Esophagus (tissue), 2 donors: ENCODE results near the gene ZNF45. TPM values are rescaled to one million over a fixed set of nuclear protein-coding genes. Genes with fewer than 3 reads are reported as not detected.

Source experiments
- H3K27ac ChIP-seq, 2 donors: one replicate each; pipeline ENCODE4 v1.5.1; 2013; ENCODE audit warnings: low read depth in 2 of 2, mild to moderate bottlenecking in 2 of 2, inconsistent platforms in 1 of 2, low read length in 1 of 2, moderate library complexity in 1 of 2
- H3K27me3 ChIP-seq, 2 donors: one replicate each; pipeline ENCODE4 v1.6.1; 2013; ENCODE audit warnings: low read length in 2 of 2, control low read depth in 1 of 2, mild to moderate bottlenecking in 1 of 2; ENCODE audit not compliant: insufficient read depth in 2 of 2, control insufficient read depth in 1 of 2
- H3K36me3 ChIP-seq, 2 donors: one replicate each; pipeline ENCODE4 v1.6.1; 2013; ENCODE audit warnings: low read length in 1 of 2; ENCODE audit not compliant: control insufficient read depth in 2 of 2, insufficient read depth in 2 of 2
- H3K4me1 ChIP-seq, 2 donors: one replicate each; pipeline ENCODE4 v1.6.1; 2013; ENCODE audit warnings: low read length in 1 of 2; ENCODE audit not compliant: control insufficient read depth in 2 of 2, insufficient read depth in 2 of 2
- H3K4me3 ChIP-seq, 2 donors: one replicate each; pipeline ENCODE4 v1.5.1; 2013; ENCODE audit warnings: low read length in 2 of 2, mild to moderate bottlenecking in 2 of 2, low read depth in 1 of 2, moderate library complexity in 1 of 2
- H3K9me3 ChIP-seq, 2 donors: one replicate each; pipeline ENCODE4 v1.6.1; 2013; ENCODE audit warnings: mild to moderate bottlenecking in 2 of 2, low read depth in 1 of 2, low read length in 1 of 2, moderate library complexity in 1 of 2; ENCODE audit not compliant: control insufficient read depth in 2 of 2, insufficient read depth in 1 of 2
- WGBS, 2 donors: extraction: QIAGEN DNeasy Blood & Tissue Kit; methylation state at CpG; one replicate each; pipeline ENCODE4 v1.1.7; 2013; 5-methylcytosine and 5-hydroxymethylcytosine counted together
- polyA plus RNA-seq, 2 donors: library from polyadenylated mRNA; stranded (reverse); fragments of 200-250 nt; gene quantifications; one replicate each; pipeline ENCODE4 v1.2.3, GENCODE V29; 2013
- donor health status: healthy with polysubstance abuse.
- donor health status: Bipolar disorder and iron deficiency.

The ZNF45 gene
- 1 to 10 TPM; 3.0 to 3.2 TPM for polyA plus RNA-seq

DNA sequence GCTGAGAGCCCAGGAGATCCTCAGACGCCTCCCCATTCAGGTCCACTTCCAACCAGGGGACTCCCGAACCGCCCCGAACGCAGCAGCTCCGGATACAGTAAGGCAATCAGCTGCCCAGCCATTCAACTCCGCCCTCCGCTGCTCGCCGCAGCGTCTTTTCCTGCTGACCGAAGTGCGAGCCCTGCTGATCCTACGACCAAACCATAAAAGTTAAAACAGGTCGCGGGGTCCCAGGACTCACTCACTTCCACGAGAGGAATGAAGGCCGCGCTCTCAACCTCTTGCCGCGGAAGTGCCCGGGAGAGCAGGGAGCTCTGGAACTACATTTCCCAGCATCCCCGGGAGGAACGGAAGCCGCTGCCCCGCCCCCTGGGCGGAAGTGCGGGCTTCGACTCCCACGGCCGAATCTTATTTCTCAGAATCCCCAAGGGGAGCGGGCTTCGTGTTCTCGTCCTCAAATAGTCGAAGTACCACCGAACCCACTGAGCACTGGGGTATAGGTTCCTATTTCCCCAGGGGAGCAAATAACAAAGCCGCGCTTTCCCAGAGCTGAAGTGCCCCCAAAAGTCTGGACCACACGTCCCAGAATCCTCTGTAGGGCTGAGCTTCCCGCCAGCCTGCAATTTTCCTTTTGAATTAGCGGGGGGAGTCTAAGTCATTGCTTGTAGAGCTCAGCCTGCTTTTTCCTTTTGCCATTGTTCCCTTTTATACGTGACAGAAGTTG lies at the start of gene ZNF45:
TSS of gene ZNF45 (minus strand) at position 298 of the 724 bp plus-strand sequence. CDS start 13,097 bp downstream, outside the sequence.
- H3K4me1 ChIP-seq: no peaks in the 10 kb centered on the region
- WGBS, 2 donors: 1% methylated on average over 42 of the region's 42 CpGs
- H3K4me3 ChIP-seq: peak within 1 kb of the TSS; percentile 66 to 91
- no peaks in the 10 kb centered on the region for H3K27me3 ChIP-seq
- no peaks in the 10 kb centered on the region for H3K9me3 ChIP-seq
- peak within 1 kb of the TSS; percentile 78 to 96 for H3K27ac ChIP-seq
- H3K36me3 ChIP-seq: peaks cover 3 to 7% of the 10 kb centered on the region in 2 donors

DNA sequence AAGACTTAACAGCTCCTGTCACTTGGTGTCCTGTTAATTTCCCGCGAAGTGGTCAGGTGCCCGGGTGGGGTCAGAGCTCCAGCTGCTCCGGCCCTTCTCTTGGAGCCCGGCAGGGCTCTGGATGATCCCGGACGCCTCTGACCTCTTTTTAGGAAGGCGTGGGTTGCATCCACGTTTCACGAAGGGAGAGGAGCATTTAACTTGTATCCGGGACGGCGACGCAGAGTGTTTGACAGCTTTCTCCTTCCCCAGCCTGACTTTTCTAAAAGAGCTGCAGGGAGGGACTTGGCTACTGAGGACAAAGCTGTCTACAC lies 49.6 kb upstream of the ZNF45 start:
- no peaks in the 10 kb centered on the region for H3K27me3 ChIP-seq
- peaks cover 0 to 2% of the 10 kb centered on the region in 2 donors for H3K9me3 ChIP-seq
- peak overlapping the region in 1 of 2 donors; percentile 85 for H3K27ac ChIP-seq
- peaks cover 0 to 6% of the 10 kb centered on the region in 2 donors for H3K4me1 ChIP-seq
- WGBS, 2 donors: 6 to 8% methylated on average over 14 of the region's 14 CpGs
- peak overlapping the region; percentile 75 to 97 for H3K4me3 ChIP-seq
- peaks cover 0 to 3% of the 10 kb centered on the region in 2 donors for H3K36me3 ChIP-seq

DNA sequence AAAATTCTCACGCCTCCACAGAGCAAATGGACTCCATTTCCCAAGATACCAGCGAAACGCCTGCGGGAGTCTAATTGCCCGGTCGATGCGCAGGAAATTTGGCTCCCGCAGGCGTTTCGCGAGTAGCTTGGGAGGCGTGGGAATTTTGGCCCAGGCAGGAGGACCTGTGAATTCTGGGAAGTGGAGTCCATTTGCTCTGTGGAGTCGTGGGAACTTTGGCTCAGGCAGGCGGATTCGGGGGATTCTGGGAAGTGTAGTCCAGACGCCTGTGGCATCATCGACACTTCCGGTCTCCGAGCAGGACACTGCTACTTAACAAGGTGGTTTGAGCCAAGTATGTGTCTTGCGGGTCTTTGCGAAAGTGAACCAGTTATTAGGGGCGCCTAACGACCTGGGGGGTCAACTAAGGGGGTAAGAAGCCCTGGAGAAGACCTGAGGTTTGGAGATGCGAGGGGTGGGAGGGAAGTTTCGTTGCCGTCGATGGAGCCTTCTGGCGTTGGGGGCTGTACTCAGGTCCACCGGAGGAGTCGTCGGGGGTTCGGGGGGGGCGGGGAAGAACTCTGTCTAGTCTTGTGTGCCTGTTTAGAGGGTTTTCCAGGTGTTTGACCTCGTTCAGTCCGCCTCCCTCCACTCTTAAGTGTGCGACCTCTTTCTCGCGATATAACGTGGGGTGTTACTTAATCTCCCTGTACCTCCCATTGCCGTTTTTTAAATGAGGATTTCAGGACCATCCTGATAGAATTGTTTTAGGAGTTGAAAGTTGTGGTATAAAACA lies 49.0 kb upstream of the ZNF45 start, which contains the start of gene ZNF155:
TSS of gene ZNF155 (plus strand) at position 277 of the 775 bp plus-strand sequence. CDS start 4,356 bp downstream, outside the sequence.
- Histone ChIP-seq H3K4me3 (peak within 1 kb of the TSS; percentile 75 to 97), H3K27ac (peak within 1 kb of the TSS; percentile 61 to 85), H3K36me3 (no peaks in the 10 kb centered on the region), H3K27me3 (no peaks in the 10 kb centered on the region), H3K9me3 (no peaks in the 10 kb centered on the region), H3K4me1 (peaks cover 0 to 6% of the 10 kb centered on the region in 2 donors)
- WGBS, 2 donors: 1% methylated on average over 40 of the region's 40 CpGs

DNA sequence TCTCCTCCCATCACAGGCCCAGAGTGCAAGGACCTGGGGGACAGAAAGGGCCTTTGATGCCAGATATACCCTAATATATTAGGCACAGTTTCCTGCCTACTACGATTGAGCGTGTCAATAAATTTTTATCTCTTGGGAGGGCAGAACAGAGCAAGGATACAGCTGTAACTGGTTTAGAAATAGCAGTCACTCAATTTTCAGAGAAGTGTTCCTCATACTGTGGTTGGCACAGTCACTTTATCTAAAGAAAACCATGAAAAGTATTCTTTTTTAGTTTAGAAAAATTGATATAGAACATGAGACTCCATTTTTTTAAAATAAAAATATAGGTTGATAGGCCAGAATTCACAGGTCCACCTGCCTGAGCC lies 48.4 kb upstream of the ZNF45 start:
- H3K36me3 ChIP-seq: no peaks in the 10 kb centered on the region
- peaks cover 0 to 6% of the 10 kb centered on the region in 2 donors for H3K4me1 ChIP-seq
- H3K27ac ChIP-seq: peak overlapping the region in 1 of 2 donors; percentile 42
- H3K27me3 ChIP-seq: no peaks in the 10 kb centered on the region
- 74 to 79% methylated on average over 2 of the region's 2 CpGs for WGBS, 2 donors
- H3K9me3 ChIP-seq: no peaks in the 10 kb centered on the region
- peak overlapping the region in 1 of 2 donors; percentile 97 for H3K4me3 ChIP-seq

DNA sequence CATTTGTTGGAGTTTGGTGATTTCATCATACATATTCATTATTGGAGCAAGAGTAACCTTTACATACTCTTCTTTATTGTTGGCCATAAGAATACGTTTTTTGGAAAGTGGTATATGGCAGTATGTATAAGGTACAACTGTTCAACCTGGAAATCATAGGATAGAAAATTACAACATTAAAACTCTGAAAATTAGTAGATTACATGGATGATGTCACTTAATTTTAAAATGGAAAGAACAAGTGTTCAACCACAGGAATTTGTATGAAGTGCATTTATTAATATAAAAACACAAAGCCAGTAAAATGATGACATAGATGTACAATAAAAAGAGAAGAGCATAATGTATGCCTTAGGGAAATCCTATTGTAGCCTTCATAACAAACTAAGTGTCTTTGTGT lies 41.6 kb upstream of the ZNF45 start:
- H3K9me3 ChIP-seq: peaks cover 2 to 4% of the 10 kb centered on the region in 2 donors
- H3K36me3 ChIP-seq: no peaks in the 10 kb centered on the region
- 80 to 95% methylated on average over 1 of the region's 1 CpG for WGBS, 2 donors
- H3K27me3 ChIP-seq: no peaks in the 10 kb centered on the region
- H3K4me3 ChIP-seq: no peak overlapping the region
- H3K4me1 ChIP-seq: no peaks in the 10 kb centered on the region
- H3K27ac ChIP-seq: no peak overlapping the region

DNA sequence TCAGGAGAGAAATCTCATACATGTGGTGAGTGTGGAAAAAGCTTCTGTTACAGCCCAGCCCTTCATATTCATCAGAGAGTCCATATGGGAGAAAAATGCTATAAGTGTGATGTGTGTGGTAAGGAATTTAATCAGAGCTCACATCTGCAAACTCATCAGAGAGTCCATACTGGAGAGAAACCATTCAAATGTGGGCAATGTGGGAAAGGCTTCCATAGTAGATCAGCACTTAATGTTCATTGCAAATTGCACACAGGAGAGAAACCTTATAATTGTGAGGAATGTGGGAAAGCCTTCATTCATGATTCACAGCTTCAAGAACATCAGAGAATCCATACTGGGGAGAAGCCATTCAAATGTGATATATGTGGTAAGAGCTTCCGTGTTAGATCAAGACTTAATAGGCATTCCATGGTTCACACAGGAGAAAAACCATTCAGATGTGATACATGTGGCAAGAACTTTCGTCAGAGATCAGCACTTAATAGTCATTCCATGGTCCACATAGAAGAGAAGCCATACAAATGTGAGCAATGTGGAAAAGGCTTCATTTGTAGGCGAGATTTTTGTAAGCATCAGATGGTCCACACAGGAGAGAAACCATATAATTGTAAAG lies 31.1 kb upstream of the ZNF45 start:
- H3K4me1 ChIP-seq: no peaks in the 10 kb centered on the region
- WGBS, 2 donors: 93 to 96% methylated on average over 3 of the region's 3 CpGs
- peaks cover 26 to 33% of the 10 kb centered on the region in 2 donors for H3K9me3 ChIP-seq
- peaks cover 23 to 25% of the 10 kb centered on the region in 2 donors for H3K36me3 ChIP-seq
- no peak overlapping the region for H3K27ac ChIP-seq
- no peak overlapping the region for H3K4me3 ChIP-seq
- no peaks in the 10 kb centered on the region for H3K27me3 ChIP-seq

DNA sequence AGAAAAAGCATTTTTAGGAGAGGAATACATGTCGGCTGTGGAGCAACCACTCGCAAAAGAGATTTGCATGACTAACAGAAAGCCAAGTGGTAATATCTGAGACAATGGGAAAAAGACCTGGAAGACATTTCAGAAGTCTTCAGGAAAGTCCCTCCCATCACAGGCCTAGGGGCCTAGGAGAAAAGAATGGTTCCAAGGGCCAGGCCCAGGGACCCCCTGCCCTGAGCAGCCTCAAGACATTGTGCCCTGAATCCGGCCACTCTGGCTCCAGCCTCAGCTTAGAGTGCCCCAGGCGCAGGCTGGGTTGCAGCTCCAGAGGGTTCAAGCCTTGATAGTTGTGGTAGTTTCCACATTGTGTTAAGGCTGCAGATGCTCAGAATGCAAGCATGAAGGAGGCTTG lies 25.3 kb upstream of the ZNF45 start:
- H3K27me3 ChIP-seq: no peaks in the 10 kb centered on the region
- 71 to 72% methylated on average over 4 of the region's 4 CpGs for WGBS, 2 donors
- H3K36me3 ChIP-seq: peaks cover 7 to 11% of the 10 kb centered on the region in 2 donors
- H3K27ac ChIP-seq: no peak overlapping the region
- no peaks in the 10 kb centered on the region for H3K4me1 ChIP-seq
- H3K4me3 ChIP-seq: no peak overlapping the region
- peaks cover 15 to 17% of the 10 kb centered on the region in 2 donors for H3K9me3 ChIP-seq

DNA sequence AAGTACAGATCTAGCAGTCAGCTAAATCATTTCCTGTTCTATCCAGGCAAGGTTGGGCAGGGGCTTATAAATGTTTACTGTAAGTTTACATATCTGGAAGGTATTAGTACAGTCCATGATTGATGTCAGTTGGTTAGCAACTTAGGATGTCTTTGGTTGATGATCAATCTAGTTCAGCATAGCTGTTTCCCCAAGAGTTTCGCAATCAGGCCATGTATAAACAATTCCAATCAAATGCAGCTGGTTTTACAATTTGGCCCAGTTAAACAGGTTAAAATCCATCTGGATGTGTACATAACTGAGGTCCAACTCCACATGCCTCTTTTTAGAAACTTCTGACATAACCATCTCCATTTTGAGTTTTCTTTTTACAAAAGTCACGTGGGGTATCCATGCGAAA lies 22.8 kb upstream of the ZNF45 start:
- 94% methylated on average over 3 of the region's 3 CpGs for WGBS, 2 donors
- H3K27me3 ChIP-seq: no peaks in the 10 kb centered on the region
- H3K4me3 ChIP-seq: no peak overlapping the region
- peaks cover 0 to 3% of the 10 kb centered on the region in 2 donors for H3K36me3 ChIP-seq
- H3K27ac ChIP-seq: no peak overlapping the region
- H3K4me1 ChIP-seq: no peaks in the 10 kb centered on the region
- peaks cover 14 to 15% of the 10 kb centered on the region in 2 donors for H3K9me3 ChIP-seq

DNA sequence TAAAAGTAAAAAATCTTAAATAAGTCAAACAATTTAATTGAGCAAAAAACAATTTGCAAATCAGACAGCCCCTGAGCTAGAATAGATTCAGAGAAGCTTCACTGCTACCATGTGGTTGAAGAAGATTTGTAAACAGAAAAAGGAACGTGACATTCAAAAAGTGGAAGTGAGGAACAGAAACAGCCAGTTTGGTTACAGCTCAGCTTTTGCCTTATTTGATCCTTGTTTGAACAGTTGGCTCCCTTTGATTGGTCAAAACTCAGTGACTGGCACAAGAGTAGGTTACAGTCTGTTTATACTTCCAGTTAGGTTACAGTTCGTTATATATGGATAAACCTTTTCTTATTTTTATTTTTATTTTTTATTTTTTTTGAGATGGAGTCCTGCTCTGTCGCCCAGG lies 21.7 kb upstream of the ZNF45 start:
- Histone ChIP-seq H3K9me3 (peaks cover 14 to 15% of the 10 kb centered on the region in 2 donors), H3K36me3 (peaks cover 0 to 3% of the 10 kb centered on the region in 2 donors), H3K27me3 (no peaks in the 10 kb centered on the region), H3K4me1 (no peaks in the 10 kb centered on the region), H3K4me3 (no peak overlapping the region), H3K27ac (no peak overlapping the region)
- WGBS, 2 donors: 93 to 94% methylated on average over 3 of the region's 3 CpGs
